ENCODE data around the gene ENPP4. TPM values are rescaled to one million over a fixed set of nuclear protein-coding genes. Genes with fewer than 3 reads are reported as not detected.
"Not testable (repeated sequence)": the region's sequence is repeated elsewhere in the genome, so short reads cannot be mapped to it uniquely, and the experiment has no call there.

Gene ENPP4
- total RNA-seq, 1 donor = 6.2 TPM

- DNase-seq (ENCODE audit: low read depth in 2 of 3, low spot score in 2 of 3) = peak in 1 of 3 donors; percentile 2
Measured at GRCh38 chr6:46130666-46131065, 877 bp downstream of the ENPP4 start.

- DNase-seq (ENCODE audit: low read depth in 2 of 3, low spot score in 2 of 3) = not testable (repeated sequence)
Measured at GRCh38 chr6:46131291-46131690, 1.5 kb downstream of the ENPP4 start.

GRCh38 chr6:46134216-46134615, 4.4 kb downstream of the ENPP4 start:
- no peak for DNase-seq (ENCODE audit: low read depth in 2 of 3, low spot score in 2 of 3)

GRCh38 chr6:46135176-46135575, 5.4 kb downstream of the ENPP4 start:
- DNase-seq (ENCODE audit: low read depth in 2 of 3, low spot score in 2 of 3) = no peak

- no peak for DNase-seq (ENCODE audit: low read depth in 2 of 3, low spot score in 2 of 3)
Measured at GRCh38 chr6:46136831-46137230, 7.0 kb downstream of the ENPP4 start.

- no peak for DNase-seq (ENCODE audit: low read depth in 2 of 3, low spot score in 2 of 3)
Measured at GRCh38 chr6:46137387-46137786, 7.6 kb downstream of the ENPP4 start.

GRCh38 chr6:46138281-46138680, 8.5 kb downstream of the ENPP4 start:
- DNase-seq (ENCODE audit: low read depth in 2 of 3, low spot score in 2 of 3) = no peak

GRCh38 chr6:46144270-46144669, 14.5 kb downstream of the ENPP4 start:
- no peak for DNase-seq (ENCODE audit: low read depth in 2 of 3, low spot score in 2 of 3)

- not testable (repeated sequence) for DNase-seq (ENCODE audit: low read depth in 2 of 3, low spot score in 2 of 3)
Measured at GRCh38 chr6:46149066-46149465, 19.3 kb downstream of the ENPP4 start.

- DNase-seq (ENCODE audit: low read depth in 2 of 3, low spot score in 2 of 3) = no peak
Measured at GRCh38 chr6:46156701-46157100, 26.9 kb downstream of the ENPP4 start.

- no peak for DNase-seq (ENCODE audit: low read depth in 2 of 3, low spot score in 2 of 3)
Measured at GRCh38 chr6:46159229-46159628, 29.4 kb downstream of the ENPP4 start.

GRCh38 chr6:46160102-46160501, 30.3 kb downstream of the ENPP4 start:
- DNase-seq (ENCODE audit: low read depth in 2 of 3, low spot score in 2 of 3) = no peak

GRCh38 chr6:46170357-46171289, 40.8 kb downstream of the ENPP4 start, which contains the start of gene ENPP5:
Gene ENPP5 (minus strand): TSS chr6:46170980. CDS start chr6:46168262, 2,718 bp downstream.
- DNase-seq (ENCODE audit: low read depth in 2 of 3, low spot score in 2 of 3) = peak; percentile 9 to 80 (median 75)

GRCh38 chr6:46172176-46172575, 42.4 kb downstream of the ENPP4 start:
- no peak for DNase-seq (ENCODE audit: low read depth in 2 of 3, low spot score in 2 of 3)

GRCh38 chr6:46174904-46175303, 45.1 kb downstream of the ENPP4 start:
- DNase-seq (ENCODE audit: low read depth in 2 of 3, low spot score in 2 of 3) = no peak

- peak in 1 of 3 donors; percentile 17 for DNase-seq (ENCODE audit: low read depth in 2 of 3, low spot score in 2 of 3)
Measured at GRCh38 chr6:46175446-46175845, 45.7 kb downstream of the ENPP4 start.

GRCh38 chr6:46175976-46176375, 46.2 kb downstream of the ENPP4 start:
- no peak for DNase-seq (ENCODE audit: low read depth in 2 of 3, low spot score in 2 of 3)

GRCh38 chr6:46184114-46184513, 54.3 kb downstream of the ENPP4 start:
- no peak for DNase-seq (ENCODE audit: low read depth in 2 of 3, low spot score in 2 of 3)

GRCh38 chr6:46186583-46186982, 56.8 kb downstream of the ENPP4 start:
- no peak for DNase-seq (ENCODE audit: low read depth in 2 of 3, low spot score in 2 of 3)

GRCh38 chr6:46189726-46190125, 59.9 kb downstream of the ENPP4 start:
- no peak for DNase-seq (ENCODE audit: low read depth in 2 of 3, low spot score in 2 of 3)

GRCh38 chr6:46190889-46191288, 61.1 kb downstream of the ENPP4 start:
- DNase-seq (ENCODE audit: low read depth in 2 of 3, low spot score in 2 of 3) = no peak

- no peak for DNase-seq (ENCODE audit: low read depth in 2 of 3, low spot score in 2 of 3)
Measured at GRCh38 chr6:46191961-46192360, 62.2 kb downstream of the ENPP4 start.

Data from hematopoietic multipotent progenitor cell (in vitro differentiated cells).